Psoas muscle (tissue), 8 donors: ENCODE data around the gene NRN1L. TPM values are rescaled to one million over a fixed set of nuclear protein-coding genes. Genes with fewer than 3 reads are reported as not detected.

Experiments
- ATAC-seq, 4 donors: fragments of 200-7000 bp; cut with Tn5 transposase; one replicate each; pipeline ENCODE4 v1.9.1; 2020; ENCODE audit warnings: moderate library complexity in 3 of 4, mild to moderate bottlenecking in 2 of 4
- DNase-seq, 2 donors: peaks; one replicate each; pipeline ENCODE4 v3.0.0-alpha.2; 2020
- H3K27ac ChIP-seq: fragments of 200-600 bp; one replicate; pipeline ENCODE4 v1.8.0; 2022
- H3K27me3 ChIP-seq, 3 donors: fragments of 200-600 bp in 1 of 3; one replicate each; pipeline versions ENCODE4 v1.6.1 to v1.8.0; 2013 to 2022; ENCODE audit warnings: low read length in 2 of 3, mild to moderate bottlenecking in 2 of 3, moderate library complexity in 1 of 3; ENCODE audit not compliant: insufficient read depth in 3 of 3
- H3K36me3 ChIP-seq, 2 donors: fragments of 200-600 bp in 1 of 2; one replicate each; pipeline versions ENCODE4 v1.6.1 to v1.8.0; 2013 to 2022; ENCODE audit warnings: low read depth in 1 of 2, mild to moderate bottlenecking in 1 of 2, moderate library complexity in 1 of 2; ENCODE audit not compliant: insufficient read depth in 1 of 2
- H3K4me1 ChIP-seq: fragments of 200-600 bp; one replicate; pipeline ENCODE4 v1.8.0; 2022
- H3K4me3 ChIP-seq: fragments of 200-600 bp; one replicate; pipeline ENCODE4 v1.8.0; 2022; ENCODE audit warnings: mild to moderate bottlenecking
- H3K9me3 ChIP-seq: fragments of 200-600 bp; one replicate; pipeline ENCODE4 v1.8.0; 2022
- WGBS, 3 donors: extraction: QIAGEN DNeasy Blood & Tissue Kit; methylation state at CpG; one replicate each; pipeline versions ENCODE4 v1.1.6 to v1.1.7; 2013; 5-methylcytosine and 5-hydroxymethylcytosine counted together
- intact Hi-C, 2 donors: fragments of 100-400 bp; cut with DNase I; formaldehyde crosslinking; loops; one replicate each; pipeline versions ENCODE4 v1.11.0 to v1.14.2; 2022
- polyA plus RNA-seq, 3 donors: library from polyadenylated mRNA; stranded (reverse); fragments of 200-250 nt; gene quantifications; one replicate each; pipeline ENCODE4 v1.2.3, GENCODE V29; 2013
- total RNA-seq, 4 donors: library from RNA; stranded (reverse); fragmentation: NEBNext Ultra II Directional in 2 of 4; extraction: Animal tissue kit (Norgen Biotek cat#: 25700) in 2 of 4; gene quantifications; one replicate each; pipeline versions ENCODE4 v1.2.1 to v1.2.4, GENCODE V29; 2021 to 2023
- TF ChIP-seq, protein P1 (sequence below): fragments of 200-600 bp; IDR thresholded peaks from one replicate; pipeline ENCODE4 v1.8.0; 2022; ENCODE audit warnings: antibody characterized with exemption
- donor health status: healthy with polysubstance abuse.
- donor health status: DM: no; HTN: no; CAD: no; lungs with moderate emphysema.
- donor health status: Bipolar disorder and iron deficiency.
- donor health status: healthy.
- donor health status: DM: yes; HTN: yes; CAD: no.
- donor health status: DM: no; HTN: no; CAD: no.
- donor health status: DM: no; HTN: no; CAD: no.
- donor health status: DM: yes; HTN: yes; CAD: no.

The NRN1L gene
- total and polyA plus RNA-seq, 7 donors: 0.23 to 1.1 (median 0.38) TPM; not detected in 2

DNA sequence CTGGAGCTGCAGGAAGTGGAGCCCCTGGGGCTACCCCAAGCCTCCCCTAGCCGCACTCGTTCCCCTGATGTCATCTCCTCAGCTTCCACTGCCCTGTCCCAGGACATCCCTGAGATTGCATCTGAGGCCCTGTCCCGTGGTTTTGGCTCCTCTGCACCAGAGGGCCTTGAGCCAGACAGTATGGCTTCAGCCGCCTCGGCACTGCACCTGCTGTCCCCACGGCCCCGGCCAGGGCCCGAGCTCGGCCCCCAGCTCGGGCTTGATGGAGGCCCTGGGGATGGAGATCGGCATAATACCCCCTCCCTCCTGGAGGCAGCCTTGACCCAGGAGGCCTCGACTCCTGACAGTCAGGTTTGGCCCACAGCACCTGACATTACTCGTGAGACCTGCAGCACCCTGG, 4.1 kb upstream of the NRN1L start:
- peaks cover 63% of the 10 kb centered on the region for H3K4me1 ChIP-seq
- no peak overlapping the region for H3K4me3 ChIP-seq
- no peaks in the 10 kb centered on the region for H3K9me3 ChIP-seq
- no peaks in the 10 kb centered on the region for H3K27me3 ChIP-seq
- TF ChIP-seq, protein P1, sequence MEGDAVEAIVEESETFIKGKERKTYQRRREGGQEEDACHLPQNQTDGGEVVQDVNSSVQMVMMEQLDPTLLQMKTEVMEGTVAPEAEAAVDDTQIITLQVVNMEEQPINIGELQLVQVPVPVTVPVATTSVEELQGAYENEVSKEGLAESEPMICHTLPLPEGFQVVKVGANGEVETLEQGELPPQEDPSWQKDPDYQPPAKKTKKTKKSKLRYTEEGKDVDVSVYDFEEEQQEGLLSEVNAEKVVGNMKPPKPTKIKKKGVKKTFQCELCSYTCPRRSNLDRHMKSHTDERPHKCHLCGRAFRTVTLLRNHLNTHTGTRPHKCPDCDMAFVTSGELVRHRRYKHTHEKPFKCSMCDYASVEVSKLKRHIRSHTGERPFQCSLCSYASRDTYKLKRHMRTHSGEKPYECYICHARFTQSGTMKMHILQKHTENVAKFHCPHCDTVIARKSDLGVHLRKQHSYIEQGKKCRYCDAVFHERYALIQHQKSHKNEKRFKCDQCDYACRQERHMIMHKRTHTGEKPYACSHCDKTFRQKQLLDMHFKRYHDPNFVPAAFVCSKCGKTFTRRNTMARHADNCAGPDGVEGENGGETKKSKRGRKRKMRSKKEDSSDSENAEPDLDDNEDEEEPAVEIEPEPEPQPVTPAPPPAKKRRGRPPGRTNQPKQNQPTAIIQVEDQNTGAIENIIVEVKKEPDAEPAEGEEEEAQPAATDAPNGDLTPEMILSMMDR: no peak
- intact Hi-C loops: loop anchor here (5.0 to 10.0 kb wide), 2 partner anchors 162 to 354 kb away; partner anchors contain the start of gene ESRP2 (in 1 of the 2)
- ATAC-seq (no peak), DNase-seq (no peak)
- H3K36me3 ChIP-seq: peaks cover 6 to 91% of the 10 kb centered on the region in 2 donors
- WGBS, 3 donors: 37 to 44% (median 43%) methylated on average over 13 of the region's 13 CpGs
- H3K27ac ChIP-seq: peak overlapping the region; percentile 93

DNA sequence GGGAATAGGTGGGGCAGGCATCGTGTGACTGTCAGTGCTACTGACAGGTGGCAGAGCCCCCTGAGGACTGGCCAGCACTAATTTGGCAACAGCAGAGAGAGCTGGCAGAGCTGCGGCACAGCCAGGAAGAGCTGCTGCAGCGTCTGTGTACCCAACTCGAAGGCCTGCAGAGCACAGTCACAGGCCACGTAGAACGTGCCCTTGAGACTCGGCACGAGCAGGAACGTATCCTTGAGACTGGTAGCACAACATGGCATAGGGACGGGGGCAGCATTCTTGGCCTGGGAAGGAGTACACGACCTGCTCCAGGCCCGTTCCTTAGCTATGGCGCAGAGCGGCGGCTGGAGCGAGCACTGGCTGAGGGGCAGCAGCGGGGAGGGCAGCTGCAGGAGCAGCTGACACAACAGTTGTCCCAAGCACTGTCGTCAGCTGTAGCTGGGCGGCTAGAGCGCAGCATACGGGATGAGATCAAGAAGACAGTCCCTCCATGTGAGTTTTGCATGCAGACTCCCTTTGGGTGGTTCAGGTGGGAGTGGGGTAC, 3.0 kb upstream of the NRN1L start:
- ATAC-seq: peak; percentile 56 to 69 (median 65)
- Histone ChIP-seq H3K4me3 (peak overlapping the region; percentile 31), H3K36me3 (peaks cover 6 to 91% of the 10 kb centered on the region in 2 donors), H3K4me1 (peaks cover 61% of the 10 kb centered on the region), H3K9me3 (no peaks in the 10 kb centered on the region), H3K27ac (peak overlapping the region; percentile 93), H3K27me3 (no peaks in the 10 kb centered on the region)
- 17 to 44% (median 34%) methylated on average over 21 of the region's 21 CpGs for WGBS, 3 donors
- TF ChIP-seq, protein P1: no peak
- intact Hi-C loops: loop anchor here (2.0 to 10.0 kb wide), 3 partner anchors 47 to 353 kb away; partner anchors contain the start of gene ESRP2 (in 1 of the 2)
- DNase-seq: peak; percentile 50 to 82

- peaks cover 61% of the 10 kb centered on the region for H3K4me1 ChIP-seq
- H3K9me3 ChIP-seq: no peaks in the 10 kb centered on the region
- H3K27ac ChIP-seq: peak overlapping the region; percentile 93
- WGBS, 3 donors: 34 to 41% (median 37%) methylated on average over 18 of the region's 18 CpGs
- DNase-seq: peak; percentile 76 to 93
- H3K36me3 ChIP-seq: peaks cover 4 to 83% of the 10 kb centered on the region in 2 donors
- TF ChIP-seq, protein P1: no peak
- intact Hi-C loops: loop anchor here (2.0 to 10.0 kb wide), 3 partner anchors 46 to 352 kb away; partner anchors contain the start of gene ESRP2 (in 1 of the 2)
- peak; percentile 81 to 84 (median 82) for ATAC-seq
- H3K4me3 ChIP-seq: peak overlapping the region; percentile 31
- H3K27me3 ChIP-seq: no peaks in the 10 kb centered on the region
Measured at GRCh38 chr16:67882374-67883145, 2.1 kb upstream of the NRN1L start.

DNA sequence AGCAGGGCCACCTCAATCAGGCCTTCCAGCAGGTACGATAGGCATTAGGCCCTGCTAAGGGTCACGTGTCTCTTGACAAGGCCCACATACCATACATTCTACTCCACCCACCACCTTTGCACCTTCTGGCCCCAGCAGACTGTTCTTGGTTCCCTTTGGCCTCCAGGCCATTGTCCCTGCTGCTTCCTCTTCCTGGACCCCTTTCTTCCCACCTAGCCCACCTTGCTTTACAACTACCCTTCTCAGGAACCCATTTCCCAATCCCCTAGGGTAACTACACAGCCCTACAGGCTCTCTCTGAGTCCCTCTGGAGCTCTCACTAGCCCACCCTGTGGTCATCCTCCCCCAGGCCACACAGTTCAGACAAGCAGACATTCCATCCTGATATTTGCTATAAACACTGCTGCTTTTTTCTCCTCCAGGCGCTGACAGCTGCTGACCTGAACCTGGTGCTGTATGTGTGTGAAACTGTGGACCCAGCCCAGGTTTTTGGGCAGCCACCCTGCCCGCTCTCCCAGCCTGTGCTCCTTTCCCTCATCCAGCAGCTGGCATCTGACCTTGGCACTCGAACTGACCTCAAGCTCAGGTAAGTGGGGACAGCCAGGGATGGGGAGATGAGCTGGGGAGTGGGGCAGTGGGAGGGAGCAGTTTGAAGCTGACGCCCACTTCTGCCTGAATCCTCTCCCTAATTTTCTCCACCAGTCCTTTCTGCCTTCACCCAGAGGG, 1.4 kb upstream of the NRN1L start:
- ATAC-seq: no peak
- TF ChIP-seq, protein P1: no peak
- 61 to 83% (median 70%) methylated on average over 6 of the region's 6 CpGs for WGBS, 3 donors
- no peak for DNase-seq
- Histone ChIP-seq H3K4me3 (peak overlapping the region; percentile 30), H3K9me3 (no peaks in the 10 kb centered on the region), H3K27ac (peak overlapping the region; percentile 93), H3K36me3 (peaks cover 4 to 75% of the 10 kb centered on the region in 2 donors), H3K27me3 (no peaks in the 10 kb centered on the region), H3K4me1 (peaks cover 61% of the 10 kb centered on the region)
- intact Hi-C loops: loop anchor here (2.0 to 10.0 kb wide), 3 partner anchors 45 to 351 kb away; partner anchors contain the start of gene ESRP2 (in 1 of the 2)
